ENCODE measurements around the gene OR13A1. TPM values are rescaled to one million over a fixed set of nuclear protein-coding genes. Genes with fewer than 3 reads are reported as not detected.
"Not testable (repeated sequence)": the region's sequence is repeated elsewhere in the genome, so short reads cannot be mapped to it uniquely, and the experiment has no call there.

Gene OR13A1
- polyA plus RNA-seq, 6 donors from 2014 or later: 0.16 to 4.0 (median 0.46) TPM; not detected in 2

DNA sequence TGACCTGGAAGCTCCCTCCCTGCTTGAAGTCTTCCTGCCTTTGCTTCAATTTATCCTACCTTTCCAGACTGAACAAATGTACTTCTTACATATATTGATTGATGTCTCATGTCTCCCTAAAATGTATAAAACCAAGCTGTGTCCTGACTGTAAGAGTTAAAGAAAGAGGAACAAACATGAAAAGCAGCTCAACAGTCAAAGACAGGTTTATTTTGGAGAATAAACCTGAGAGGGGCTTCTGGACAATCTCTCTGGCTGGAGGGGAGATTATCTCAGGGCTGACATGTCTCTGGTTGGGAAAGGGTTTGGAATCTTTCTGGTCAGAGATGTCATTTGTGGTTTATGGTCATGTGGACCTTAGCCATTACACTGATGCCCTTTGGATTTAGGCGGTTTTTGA lies 41.0 kb downstream of the OR13A1 start:
- Mint-ChIP-seq H3K27me3 (no peaks in the 10 kb centered on the region), H3K36me3 (no peaks in the 10 kb centered on the region), H3K4me3 (no peak overlapping the region), H3K4me1 (no peaks in the 10 kb centered on the region), H3K27ac (peak overlapping the region in 1 of 6 donors; percentile 7), H3K9me3 (peaks cover 0 to 12% (median 6%) of the 10 kb centered on the region in 7 donors)
- DNase-seq: no peak
- ATAC-seq (ENCODE audit: low read depth in 2 of 2): no peak

DNA sequence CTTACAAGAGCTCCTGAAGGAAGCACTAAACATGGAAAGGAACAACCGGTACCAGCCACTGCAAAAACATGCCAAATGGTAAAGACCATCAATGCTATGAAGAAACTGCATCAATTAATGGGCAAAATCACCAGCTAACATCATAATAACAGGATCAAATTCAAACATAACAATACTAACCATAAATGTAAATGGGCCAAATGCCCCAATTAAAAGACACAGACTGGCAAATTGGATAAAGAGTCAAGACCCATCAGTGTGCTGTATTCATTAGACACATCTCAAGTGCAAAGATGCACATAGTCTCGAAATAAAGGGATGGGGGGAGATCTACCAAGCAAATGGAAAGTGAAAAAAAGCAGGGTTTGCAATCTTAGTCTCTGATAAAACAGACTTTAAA lies 47.6 kb downstream of the OR13A1 start:
- H3K27ac Mint-ChIP-seq; H3K4me1 Mint-ChIP-seq; DNase-seq; H3K4me3 Mint-ChIP-seq; H3K36me3 Mint-ChIP-seq; ATAC-seq (ENCODE audit: low read depth in 2 of 2): not testable (repeated sequence)
- peaks cover 0 to 25% (median 19%) of the 10 kb centered on the region in 7 donors for H3K9me3 Mint-ChIP-seq
- peaks cover 6 to 30% (median 26%) of the 10 kb centered on the region in 3 donors for H3K27me3 Mint-ChIP-seq

DNA sequence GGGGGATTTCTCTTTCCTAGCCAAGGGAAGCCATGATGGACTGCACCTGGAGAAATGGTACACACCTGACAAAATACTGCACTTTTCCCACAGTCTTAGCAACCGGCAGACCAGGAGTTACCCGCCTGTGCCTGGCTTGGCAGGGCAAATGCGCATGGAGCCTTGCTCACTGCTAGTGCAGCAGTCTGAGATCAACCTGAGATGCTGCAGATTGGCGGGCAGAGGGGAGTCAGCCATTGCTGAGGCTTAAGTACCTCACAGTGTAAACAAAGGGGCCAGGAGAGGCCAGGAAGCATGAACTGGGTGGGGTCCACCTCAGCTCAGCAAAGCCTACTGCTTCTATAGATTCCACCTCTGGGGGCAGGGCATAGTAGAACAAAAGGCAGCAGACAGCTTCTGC lies 49.4 kb downstream of the OR13A1 start:
- H3K27ac Mint-ChIP-seq: no peak overlapping the region
- no peak for ATAC-seq (ENCODE audit: low read depth in 2 of 2)
- H3K4me1 Mint-ChIP-seq: no peaks in the 10 kb centered on the region
- H3K9me3 Mint-ChIP-seq: peaks cover 0 to 24% (median 19%) of the 10 kb centered on the region in 7 donors
- H3K36me3 Mint-ChIP-seq: peaks cover 0 to 5% of the 10 kb centered on the region in 2 donors
- no peak overlapping the region for H3K4me3 Mint-ChIP-seq
- H3K27me3 Mint-ChIP-seq: peaks cover 14 to 41% (median 36%) of the 10 kb centered on the region in 3 donors
- DNase-seq: no peak

DNA sequence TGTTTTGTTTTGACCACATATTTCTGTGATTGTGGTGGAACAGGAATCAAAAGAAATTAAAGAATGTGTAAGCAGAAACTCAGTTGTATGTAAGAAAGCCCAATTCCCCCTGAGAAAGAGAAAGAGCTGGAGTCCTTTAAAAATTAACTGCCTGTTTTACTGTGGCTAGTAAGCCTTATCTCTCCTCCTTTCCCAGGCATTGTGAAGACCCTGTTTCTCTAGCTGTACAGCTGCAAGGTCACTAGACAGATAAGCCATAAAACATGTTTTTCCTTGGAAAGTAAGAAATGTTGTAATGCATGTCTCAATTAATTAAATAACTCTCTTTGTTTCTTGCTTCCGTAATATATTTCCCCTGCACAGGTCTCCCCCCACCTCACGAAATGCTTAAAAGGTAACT lies 53.5 kb downstream of the OR13A1 start:
- Mint-ChIP-seq H3K36me3 (peaks cover 0 to 5% of the 10 kb centered on the region in 2 donors), H3K4me3 (no peak overlapping the region), H3K9me3 (peaks cover 0 to 15% (median 9%) of the 10 kb centered on the region in 7 donors), H3K27me3 (peaks cover 10 to 39% (median 23%) of the 10 kb centered on the region in 3 donors), H3K27ac (no peak overlapping the region), H3K4me1 (no peaks in the 10 kb centered on the region)
- ATAC-seq (ENCODE audit: low read depth in 2 of 2) (no peak), DNase-seq (no peak)

DNA sequence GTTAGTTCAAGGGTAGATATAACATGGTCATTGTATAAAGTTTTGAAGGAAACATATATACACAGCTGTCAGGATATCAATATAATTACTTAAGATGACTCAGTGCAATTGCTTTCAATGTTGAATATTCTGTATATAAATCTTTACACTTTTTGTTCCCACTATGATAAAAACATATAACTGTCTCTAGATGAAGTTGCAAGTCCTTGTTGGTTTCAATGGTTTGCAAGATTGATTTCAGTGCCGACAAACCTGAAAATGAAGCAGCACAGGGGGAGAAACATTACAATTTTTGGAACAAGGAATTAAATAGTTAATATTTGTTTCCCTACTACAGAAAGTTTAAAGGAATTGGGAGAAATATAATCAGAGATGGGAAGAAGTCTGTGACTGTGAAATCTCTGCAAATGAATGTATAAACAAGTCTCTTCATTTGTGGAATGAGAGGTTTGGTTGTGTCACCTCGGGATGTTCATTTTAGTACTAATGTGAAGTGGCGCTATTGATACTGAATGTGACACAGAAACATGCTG lies 54.1 kb downstream of the OR13A1 start:
- Mint-ChIP-seq H3K4me1 (no peaks in the 10 kb centered on the region), H3K9me3 (peaks cover 0 to 15% (median 9%) of the 10 kb centered on the region in 7 donors), H3K27me3 (peaks cover 8 to 34% (median 23%) of the 10 kb centered on the region in 3 donors), H3K27ac (no peak overlapping the region), H3K4me3 (no peak overlapping the region), H3K36me3 (peaks cover 0 to 5% of the 10 kb centered on the region in 2 donors)
- no peak for DNase-seq
- ATAC-seq (ENCODE audit: low read depth in 2 of 2): no peak

DNA sequence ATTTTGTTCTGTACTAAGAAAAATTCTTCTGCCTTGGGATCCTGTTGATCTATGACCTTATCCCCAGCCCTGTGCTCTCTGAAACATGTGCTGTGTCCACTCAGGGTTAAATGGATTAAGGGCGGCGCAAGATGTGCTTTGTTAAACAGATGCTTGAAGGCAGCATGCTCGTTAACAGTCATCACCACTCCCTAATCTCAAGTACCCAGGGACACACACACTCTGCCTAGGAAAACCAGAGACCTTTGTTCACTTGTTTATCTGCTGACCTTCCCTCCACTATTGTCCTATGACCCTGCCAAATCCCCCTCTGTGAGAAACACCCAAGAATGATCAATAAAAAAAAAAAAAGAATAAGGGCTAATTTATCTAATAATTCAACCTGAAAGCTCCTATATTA lies 54.8 kb downstream of the OR13A1 start:
- not testable (repeated sequence) for ATAC-seq (ENCODE audit: low read depth in 2 of 2); DNase-seq; H3K4me1 Mint-ChIP-seq; H3K4me3 Mint-ChIP-seq; H3K27ac Mint-ChIP-seq; H3K36me3 Mint-ChIP-seq
- H3K27me3 Mint-ChIP-seq: peaks cover 8 to 34% (median 23%) of the 10 kb centered on the region in 3 donors
- peaks cover 0 to 14% (median 9%) of the 10 kb centered on the region in 7 donors for H3K9me3 Mint-ChIP-seq

DNA sequence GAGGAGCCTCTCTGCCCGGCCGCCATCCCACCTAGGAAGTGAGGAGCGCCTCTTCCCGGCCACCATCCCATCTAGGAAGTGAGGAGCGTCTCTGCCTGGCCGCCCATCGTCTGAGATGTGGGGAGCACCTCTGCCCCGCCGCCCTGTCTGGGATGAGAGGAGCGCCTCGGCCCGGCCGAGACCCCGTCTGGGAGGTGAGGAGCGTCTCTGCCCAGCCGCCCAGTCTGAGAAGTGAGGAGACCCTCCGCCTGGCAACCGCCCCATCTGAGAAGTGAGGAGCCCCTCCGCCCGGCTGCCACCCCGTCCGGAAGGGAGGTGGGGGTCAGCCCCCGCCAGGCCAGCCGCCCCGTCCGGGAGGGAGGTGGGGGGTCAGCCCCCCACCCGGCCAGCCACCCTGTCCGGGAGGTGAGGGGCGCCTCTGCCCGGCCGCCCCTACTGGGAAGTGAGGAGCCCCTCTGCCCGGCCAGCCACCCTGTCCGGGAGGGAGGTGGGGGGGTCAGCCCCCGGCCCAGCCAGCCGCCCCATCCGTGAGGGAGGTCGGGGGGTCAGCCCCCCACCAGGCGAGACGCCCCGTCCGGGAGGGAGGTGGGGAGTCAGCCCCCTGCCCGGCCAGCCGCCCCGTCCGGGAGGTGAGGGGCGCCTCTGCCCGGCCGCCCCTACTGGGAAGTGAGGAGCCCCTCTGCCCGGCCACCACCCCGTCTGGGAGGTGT lies 55.5 kb downstream of the OR13A1 start:
- H3K36me3 Mint-ChIP-seq; H3K27ac Mint-ChIP-seq; H3K4me1 Mint-ChIP-seq; H3K4me3 Mint-ChIP-seq; H3K9me3 Mint-ChIP-seq; ATAC-seq (ENCODE audit: low read depth in 2 of 2); DNase-seq: not testable (repeated sequence)
- peaks cover 8 to 31% (median 17%) of the 10 kb centered on the region in 3 donors for H3K27me3 Mint-ChIP-seq

DNA sequence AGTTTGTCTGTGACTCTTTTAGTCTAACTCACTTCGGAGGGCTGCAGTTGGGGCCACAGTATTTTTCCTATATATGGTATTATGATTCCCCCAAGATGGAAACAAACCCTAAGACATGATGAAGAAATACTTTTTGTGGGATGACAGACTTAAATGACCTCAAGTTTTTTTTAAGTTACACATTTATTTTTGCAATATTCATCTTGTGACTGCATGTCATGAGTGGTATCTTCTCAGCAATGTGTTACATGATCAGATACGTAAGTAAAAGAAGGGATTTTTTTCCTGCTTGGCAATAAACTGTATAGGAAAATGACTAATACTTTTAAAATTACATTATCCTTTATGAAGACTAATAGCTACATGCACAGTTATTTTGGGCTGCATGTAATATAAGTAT lies 57.8 kb downstream of the OR13A1 start:
- Mint-ChIP-seq H3K4me1 (peaks cover 6 to 11% (median 6%) of the 10 kb centered on the region in 3 donors), H3K27ac (no peak overlapping the region), H3K36me3 (no peaks in the 10 kb centered on the region), H3K4me3 (no peak overlapping the region), H3K27me3 (peaks cover 6 to 17% (median 8%) of the 10 kb centered on the region in 3 donors), H3K9me3 (no peaks in the 10 kb centered on the region)
- no peak for ATAC-seq (ENCODE audit: low read depth in 2 of 2)
- DNase-seq: no peak

DNA sequence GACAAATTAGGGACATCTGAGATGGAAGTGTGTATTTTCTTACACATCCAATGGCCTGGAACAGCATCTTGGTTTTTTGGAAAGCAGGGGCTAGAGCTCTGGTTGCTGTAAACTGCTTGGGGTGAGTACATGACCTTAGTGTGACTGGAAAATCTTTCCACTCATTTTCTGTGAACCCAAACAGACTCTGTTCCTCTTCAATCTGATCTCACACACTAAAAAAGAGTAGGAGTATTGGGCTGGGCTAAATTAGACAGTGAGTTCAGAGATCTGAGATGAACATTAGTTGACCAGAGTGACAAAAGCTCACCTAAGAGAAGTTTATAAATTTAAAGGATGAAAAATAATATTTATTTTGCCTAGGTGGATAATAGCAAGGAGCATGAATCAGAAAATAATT lies 59.2 kb downstream of the OR13A1 start:
- Mint-ChIP-seq H3K27ac (peak overlapping the region in 1 of 6 donors; percentile 35), H3K4me1 (peaks cover 6 to 13% (median 6%) of the 10 kb centered on the region in 3 donors), H3K4me3 (no peak overlapping the region), H3K27me3 (peaks cover 0 to 4% (median 2%) of the 10 kb centered on the region in 3 donors), H3K36me3 (no peaks in the 10 kb centered on the region), H3K9me3 (peaks cover 0 to under 1% (median 0%) of the 10 kb centered on the region in 7 donors)
- DNase-seq: no peak
- ATAC-seq (ENCODE audit: low read depth in 2 of 2): no peak

DNA sequence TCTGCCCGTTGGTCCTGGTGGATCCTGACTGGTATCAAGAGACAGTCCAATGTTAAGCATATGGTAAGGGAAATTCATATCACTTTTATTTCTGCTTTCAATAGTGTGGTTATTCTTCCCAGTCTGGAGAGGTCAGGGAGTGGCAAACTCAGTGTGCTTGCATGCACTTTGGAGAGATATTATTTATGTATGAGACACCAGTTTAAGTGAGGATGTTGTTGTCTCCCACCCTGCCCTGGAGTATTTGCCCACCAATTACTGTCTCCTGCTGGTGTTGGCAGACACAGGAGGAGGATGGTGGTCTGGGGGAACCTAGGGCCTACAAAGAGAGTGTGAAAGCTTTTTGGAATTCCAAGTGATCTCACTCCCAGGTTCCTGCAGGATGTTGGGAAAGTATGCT lies 59.7 kb downstream of the OR13A1 start:
- Mint-ChIP-seq H3K9me3 (peaks cover 0 to 3% (median 0%) of the 10 kb centered on the region in 7 donors), H3K36me3 (no peaks in the 10 kb centered on the region), H3K27me3 (no peaks in the 10 kb centered on the region), H3K27ac (no peak overlapping the region), H3K4me3 (no peak overlapping the region), H3K4me1 (peaks cover 10 to 18% (median 12%) of the 10 kb centered on the region in 3 donors)
- DNase-seq: no peak
- ATAC-seq (ENCODE audit: low read depth in 2 of 2): no peak

DNA sequence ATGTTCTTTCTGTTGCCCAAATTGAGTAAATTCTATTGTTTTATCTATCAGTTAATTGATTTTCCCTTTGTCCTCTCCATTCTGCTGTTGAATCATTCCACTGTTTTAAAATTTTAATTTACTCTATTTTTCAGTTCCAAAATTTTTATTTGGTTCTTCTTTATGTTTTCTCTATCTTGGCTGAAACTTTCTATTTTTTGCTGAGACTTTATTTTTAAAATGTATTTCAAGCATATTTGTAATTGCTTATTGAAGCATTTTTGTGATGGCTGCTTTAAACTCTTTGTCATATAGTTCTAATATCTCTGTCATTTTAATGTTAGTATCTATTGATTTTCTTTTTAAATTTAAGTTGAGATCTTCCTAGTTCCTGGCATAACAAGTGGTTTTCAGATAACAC lies 60.5 kb downstream of the OR13A1 start:
- Mint-ChIP-seq H3K36me3 (no peaks in the 10 kb centered on the region), H3K4me3 (no peak overlapping the region), H3K27ac (peak overlapping the region in 3 of 6 donors; percentile 3 to 33 (median 9)), H3K4me1 (peaks cover 18 to 26% (median 18%) of the 10 kb centered on the region in 3 donors), H3K27me3 (no peaks in the 10 kb centered on the region), H3K9me3 (peaks cover 0 to 3% (median 0%) of the 10 kb centered on the region in 7 donors)
- DNase-seq (no peak), ATAC-seq (ENCODE audit: low read depth in 2 of 2) (no peak)

DNA sequence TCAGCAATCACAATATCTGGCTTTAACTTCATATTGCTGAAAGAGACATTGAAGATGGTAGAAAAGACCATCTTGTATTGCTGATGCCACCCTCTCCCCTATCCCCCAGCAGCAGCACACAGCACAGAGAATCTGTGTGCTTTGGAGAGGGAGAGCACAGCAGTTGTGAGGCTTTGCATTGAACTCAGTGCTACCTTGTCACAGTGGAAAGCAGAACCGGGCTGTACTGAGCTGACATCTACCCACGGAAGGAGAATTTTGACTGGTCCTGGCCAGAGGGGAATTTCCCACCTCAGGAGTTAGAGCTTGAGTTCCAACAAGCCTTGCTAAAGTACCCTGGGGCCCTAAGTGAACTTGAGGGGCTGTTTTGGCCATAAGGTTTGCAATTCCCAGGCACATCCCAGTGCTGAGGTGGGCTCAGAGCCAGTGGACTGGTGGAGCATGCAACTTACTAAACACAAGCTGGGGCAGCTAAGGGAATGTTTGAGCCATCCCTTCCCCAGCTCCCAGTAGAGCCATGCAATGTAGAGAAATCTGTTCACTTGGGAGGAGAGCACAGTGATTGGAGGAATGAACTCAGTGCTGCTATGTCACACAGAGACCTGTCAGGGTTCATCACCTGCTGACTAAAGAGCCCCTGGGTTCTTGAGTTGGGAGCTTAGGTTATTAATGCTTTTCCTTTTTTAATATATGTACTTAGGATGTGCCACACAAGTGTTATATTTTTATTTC lies 62.1 kb downstream of the OR13A1 start:
- H3K4me3 Mint-ChIP-seq: peak overlapping the region in 1 of 8 donors; percentile 16
- peak overlapping the region in 1 of 6 donors; percentile 18 for H3K27ac Mint-ChIP-seq
- ATAC-seq (ENCODE audit: low read depth in 2 of 2): peak; percentile 52 to 65
- H3K4me1 Mint-ChIP-seq: peaks cover 18 to 27% (median 18%) of the 10 kb centered on the region in 3 donors
- no peak for DNase-seq
- peaks cover 0 to 3% (median 0%) of the 10 kb centered on the region in 7 donors for H3K9me3 Mint-ChIP-seq
- no peaks in the 10 kb centered on the region for H3K36me3 Mint-ChIP-seq
- H3K27me3 Mint-ChIP-seq: peaks cover 0 to 9% (median 9%) of the 10 kb centered on the region in 3 donors

Measured in naive B cell (primary cell).